Measurements from ENCODE around the gene EEPD1.
"Not testable (repeated sequence)": the region's sequence is repeated elsewhere in the genome, so short reads cannot be mapped to it uniquely, and the experiment has no call there.

Gene EEPD1

DNA sequence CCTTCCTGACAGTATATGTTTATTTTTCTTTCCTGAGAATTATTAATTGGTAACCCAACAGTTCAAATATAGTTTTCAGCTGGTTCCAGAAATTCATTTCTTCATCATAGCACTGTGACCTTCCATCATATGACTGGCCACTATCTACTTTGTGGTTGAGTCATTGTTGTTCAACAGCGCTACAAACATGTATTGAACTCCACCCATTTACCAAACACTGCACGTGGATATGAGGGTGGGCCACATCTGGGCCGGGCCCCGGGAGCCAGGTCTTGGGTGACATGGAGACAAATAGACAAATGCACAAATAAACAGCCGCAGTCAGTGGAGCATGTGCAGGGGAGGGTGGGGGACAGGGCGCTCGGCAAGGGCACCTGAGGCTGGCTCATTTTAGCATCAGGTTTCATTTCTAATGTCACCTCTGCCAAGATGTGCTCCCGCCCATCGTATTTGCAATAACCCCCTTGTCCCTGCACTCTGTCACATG is 24.0 kb upstream of the EEPD1 start:
- DNase-seq (ENCODE audit: low spot score), result no peak

DNA sequence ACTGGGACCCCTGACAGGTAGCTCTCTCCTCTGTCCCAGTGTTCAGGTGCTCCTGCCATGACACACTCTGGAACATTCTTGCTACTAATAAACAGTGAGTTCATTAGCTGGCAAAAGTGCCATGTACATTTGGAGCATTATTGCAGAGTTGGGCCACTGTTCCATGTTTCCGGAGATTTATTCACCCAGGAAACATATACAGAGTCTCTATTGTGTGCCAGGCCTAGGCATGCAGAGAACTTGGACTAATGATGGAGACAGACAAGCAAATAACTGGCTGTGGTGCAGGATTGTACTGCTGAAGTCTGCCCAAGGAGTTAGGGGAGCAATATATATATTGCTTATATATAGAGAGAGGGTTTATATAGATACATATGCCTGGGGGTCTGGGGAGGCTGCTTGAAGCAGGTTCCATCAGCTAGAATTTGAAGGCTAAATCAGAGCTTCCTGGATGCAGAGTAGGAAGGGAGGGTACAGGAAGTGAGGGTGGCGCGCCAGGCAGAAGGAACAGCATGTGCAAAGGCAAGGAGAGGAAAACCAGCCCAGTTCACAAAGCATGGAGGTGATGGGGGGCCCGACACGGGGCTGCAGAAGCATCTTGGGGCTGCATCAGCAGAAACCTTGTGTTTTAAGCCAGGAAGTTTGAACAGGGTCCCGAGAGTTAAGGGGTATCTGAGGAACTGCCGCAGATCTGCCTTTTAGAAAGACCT is 22.7 kb upstream of the EEPD1 start:
- DNase-seq (ENCODE audit: low spot score), result no peak

DNA sequence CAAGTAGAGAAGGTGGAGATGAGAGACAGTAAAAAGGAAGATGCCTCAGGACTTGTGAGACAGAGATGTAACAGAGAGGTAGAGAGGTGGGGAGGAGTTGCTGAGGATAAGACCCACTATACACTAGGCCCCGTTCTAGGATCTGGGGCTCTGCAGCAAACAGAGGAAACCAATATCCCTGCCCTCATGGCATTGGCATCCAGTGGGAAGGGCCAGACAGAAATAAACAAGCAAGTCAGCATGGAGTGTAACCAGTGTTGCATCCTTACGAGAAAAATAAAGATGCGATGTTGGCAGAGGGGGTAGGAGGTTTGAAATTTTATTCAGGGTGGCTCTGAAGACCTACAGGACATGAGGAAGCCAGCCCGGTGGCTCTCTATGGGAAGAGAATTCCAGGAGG is 22.0 kb upstream of the EEPD1 start:
- DNase-seq (ENCODE audit: low spot score), result no peak

DNA sequence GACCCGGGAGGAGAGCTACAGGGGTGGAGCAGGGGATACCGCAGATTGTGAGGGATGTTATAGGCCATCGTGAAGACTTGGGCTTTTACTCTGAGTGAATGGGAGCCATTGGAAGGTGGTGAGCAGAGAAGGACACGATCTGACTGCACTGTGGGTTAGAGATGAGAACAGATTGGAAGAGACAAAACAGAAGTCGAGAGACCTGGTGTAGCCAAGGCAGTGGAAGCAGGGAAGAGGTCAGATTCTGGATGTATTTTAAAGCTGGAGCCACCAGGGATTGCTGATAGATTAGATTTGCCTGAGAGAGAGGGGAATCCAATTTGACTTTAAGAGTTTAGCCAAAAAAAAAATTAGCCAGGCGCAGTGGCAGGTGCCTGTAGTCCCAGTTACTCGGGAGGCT is 21.6 kb upstream of the EEPD1 start:
- DNase-seq (ENCODE audit: low spot score), result no peak

DNA sequence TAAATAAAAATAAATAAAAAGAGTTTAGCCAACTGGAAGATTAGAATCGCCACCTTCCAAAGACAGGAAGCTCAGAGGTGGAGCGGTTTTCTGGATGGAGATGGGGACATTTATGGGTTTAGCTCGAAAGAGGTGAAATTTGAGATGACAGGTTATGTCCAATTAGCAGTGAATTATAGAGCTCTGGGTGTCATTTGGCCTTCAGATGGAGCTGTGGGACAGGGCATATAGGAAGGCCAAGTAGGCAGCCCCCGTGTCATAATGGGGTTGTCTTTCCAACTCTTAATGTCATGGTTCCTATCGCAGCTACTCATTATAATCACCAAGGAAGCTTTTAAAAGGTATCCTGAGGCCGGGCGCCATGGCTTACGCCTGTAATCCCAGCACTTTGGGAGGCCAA is 21.0 kb upstream of the EEPD1 start:
- no peak for DNase-seq (ENCODE audit: low spot score)

DNA sequence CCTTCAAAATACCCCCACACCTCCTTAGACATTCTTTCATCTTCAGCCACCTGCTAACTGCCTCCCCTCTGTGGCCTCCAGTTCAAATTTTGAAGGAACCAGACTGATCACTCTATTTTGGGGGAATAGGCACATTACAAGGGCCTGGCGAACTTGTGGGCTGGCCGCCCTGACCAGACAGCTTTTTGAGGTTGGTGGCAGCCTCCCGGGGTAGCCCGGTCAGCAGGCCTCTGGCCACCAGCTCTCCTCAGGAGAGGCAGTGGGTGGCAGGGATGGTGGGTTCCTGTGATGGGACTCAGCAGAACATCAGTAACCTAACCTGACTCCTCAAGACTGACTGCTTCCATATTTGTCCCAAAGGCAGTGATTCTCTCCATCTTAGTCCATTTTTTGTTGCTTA is 17.4 kb upstream of the EEPD1 start:
- DNase-seq (ENCODE audit: low spot score), result no peak

DNA sequence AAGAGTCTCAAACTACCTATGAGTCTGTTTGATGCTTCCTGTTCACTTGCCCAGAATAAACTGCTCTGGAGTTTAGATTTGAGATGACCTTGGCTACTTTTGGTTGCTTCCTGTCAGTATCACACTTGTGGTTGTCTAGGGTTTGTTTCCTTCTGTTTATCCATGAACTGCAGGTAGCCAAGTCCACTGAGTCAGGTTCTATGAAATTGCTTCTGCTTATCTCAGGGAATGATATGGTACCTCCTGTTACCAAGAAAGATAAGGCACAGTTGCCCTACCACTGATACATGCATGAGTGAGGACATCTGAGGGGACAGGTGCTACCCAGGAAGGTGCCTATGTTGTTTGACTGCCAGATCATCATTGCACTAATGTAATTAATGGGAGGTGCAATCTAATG is 15.8 kb upstream of the EEPD1 start:
- no peak for DNase-seq (ENCODE audit: low spot score)

DNA sequence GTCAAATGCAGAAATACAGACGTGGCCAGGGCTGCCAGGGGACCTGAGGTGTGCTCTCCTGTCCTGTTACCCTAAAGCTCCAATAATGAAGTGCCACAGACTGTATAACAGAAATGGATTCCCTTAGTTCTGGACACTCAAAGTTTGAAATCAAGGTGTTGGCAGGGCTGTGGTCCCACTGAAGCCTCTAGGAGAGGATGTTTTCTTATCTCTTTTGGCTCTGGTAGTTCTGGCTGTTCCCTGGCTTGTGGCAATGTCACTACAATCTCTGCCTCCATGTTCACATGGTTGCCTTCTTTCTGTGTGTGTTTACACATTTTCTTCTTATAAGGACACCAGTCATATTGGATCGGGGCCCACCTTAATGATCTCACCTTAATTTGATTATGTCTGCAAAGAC is 15.3 kb upstream of the EEPD1 start:
- no peak for DNase-seq (ENCODE audit: low spot score)

DNA sequence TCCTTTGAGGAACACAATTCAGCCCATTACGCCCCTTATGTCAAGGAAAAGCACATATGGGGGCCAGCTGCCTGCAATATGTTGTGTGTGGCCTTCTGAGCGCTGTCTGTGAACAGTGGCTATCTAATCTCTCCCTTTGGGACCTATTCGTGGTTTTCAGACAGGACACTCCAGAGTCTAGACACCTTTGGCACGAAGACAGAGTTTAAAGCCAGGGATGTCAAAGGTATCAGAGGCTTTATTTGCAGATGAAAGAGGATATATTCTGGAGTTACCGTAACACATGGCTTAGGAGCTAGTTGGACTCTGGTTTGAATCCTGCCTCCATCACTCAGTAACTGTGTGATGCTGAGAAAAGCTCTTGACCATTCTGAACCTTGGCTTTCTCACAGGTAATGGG is 14.8 kb upstream of the EEPD1 start:
- DNase-seq (ENCODE audit: low spot score), result no peak

DNA sequence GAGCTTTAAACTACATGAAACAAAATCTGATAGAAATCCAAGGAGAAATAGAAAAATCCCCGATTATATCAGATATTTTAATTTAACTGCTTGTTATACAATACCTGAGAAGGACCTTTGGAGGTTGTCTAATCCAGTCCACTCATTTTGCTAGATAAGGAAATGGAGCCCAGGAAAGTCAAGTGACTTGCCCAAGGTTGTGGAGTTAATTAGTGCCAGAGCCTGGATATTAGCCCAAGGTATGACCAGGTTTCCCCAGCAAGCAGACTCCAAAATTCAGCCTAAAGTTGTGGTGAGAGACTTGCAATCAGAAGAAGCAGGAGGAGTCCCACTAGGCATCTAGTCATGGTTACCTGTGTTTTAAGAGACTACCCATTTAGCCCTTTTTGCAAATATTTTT is 11.7 kb upstream of the EEPD1 start:
- no peak for DNase-seq (ENCODE audit: low spot score)

DNA sequence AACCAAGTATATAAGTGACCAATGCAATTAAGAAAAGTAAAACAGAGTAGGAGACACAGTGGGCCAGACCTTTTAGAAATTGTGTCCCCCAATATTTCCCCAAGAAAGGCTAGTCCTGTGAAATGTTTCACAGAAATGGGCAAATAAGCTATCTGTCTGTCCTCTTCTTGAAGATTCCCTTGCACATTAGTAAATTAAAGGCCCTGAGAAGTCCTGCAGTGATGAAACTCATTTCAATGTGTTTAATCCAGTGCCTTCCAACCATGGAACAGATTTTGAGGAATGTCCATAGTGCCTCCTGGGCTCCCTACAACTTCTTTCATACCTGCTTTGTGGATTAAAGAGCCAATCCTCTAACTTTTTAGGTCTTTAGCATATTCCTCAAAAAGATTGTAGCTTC is 11.2 kb upstream of the EEPD1 start:
- DNase-seq (ENCODE audit: low spot score), result no peak

DNA sequence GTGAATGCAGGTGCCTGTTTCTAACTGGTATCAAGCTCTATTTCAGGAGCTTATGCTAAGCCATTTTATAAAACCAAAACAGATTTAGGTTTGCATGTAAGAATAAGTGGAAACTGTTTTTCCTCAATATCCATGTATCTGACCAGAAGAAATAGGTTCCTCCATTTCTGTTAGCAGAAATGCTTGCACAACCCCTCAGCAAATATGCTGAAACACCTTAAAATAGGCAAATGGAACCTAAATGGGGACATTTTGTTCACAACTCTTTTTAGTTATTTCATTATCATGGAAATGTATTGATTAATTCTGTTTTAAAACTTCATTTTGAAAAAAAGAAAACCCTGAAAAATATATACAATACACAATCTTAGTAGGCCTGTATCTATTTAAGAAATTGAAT is 8.9 kb upstream of the EEPD1 start:
- DNase-seq (ENCODE audit: low spot score), result no peak

DNA sequence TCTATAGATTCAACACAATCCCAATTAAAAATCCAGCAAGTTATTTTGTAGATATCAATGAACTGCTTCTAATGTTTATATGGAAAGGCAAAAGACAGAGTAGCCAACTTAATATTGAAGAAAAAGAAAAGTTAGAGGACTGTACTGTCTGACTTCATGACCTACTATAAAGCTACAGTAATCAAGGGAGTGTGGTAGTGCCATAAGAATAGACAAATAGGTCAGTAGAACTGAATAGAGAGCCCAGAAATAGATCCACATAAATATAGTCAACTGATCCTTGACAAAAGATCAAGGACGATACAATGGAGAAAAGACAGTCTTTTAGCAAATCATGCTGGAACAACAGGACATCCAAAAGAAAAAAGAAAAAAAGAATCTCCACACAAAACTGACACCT is 7.4 kb upstream of the EEPD1 start:
- DNase-seq (ENCODE audit: low spot score), result no peak

DNA sequence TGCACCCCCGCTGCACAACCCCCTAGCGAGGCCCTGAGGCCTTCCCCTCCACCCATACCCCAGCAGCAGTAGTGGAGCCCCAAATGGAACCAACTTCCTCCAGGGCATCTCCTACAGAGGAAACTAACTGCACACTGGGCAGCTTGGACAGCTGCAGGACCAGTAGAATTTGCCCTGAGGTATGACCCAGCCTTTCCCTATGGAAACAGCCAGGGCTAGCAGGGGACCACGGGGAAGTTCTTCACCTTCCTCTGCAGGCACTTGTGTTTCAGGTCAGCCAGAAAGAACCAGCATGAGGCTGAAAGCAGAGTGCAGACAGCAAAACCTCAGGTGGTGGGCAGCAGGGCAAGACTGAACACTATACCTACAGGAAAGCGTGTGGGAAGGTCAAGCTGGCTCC is 5.7 kb upstream of the EEPD1 start:
- no peak for DNase-seq (ENCODE audit: low spot score)

DNA sequence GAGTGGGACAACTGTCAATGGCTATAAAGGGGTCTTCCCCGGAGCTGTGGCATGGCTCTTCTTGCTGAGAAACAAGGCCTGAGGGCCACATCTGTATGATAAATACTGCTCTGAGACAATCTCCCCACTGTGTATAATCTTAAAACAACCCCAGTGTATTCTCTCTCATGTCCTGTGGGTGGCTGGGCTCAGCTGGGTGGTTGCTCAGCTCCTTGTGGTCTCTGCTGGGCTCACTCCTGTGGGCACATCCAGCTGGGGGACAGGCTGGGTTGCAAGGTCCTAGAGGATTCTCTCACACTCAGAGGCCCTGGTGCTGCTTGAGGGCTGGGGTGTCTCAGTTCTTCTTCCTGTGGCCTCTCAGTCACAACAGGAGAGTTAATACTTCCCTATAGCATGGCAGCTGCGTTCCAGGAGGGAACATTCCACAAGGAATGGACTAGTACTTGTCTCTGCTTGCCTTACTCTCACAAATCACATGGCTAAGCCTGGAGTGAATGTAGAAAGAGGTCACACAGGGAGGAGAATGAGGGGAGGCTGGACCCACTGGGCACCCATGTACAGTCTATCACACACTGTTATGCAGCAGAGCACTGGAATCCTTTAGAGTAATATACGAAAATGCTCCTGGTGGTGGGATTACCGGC is 4.5 kb upstream of the EEPD1 start:
- DNase-seq (ENCODE audit: low spot score), result no peak

DNA sequence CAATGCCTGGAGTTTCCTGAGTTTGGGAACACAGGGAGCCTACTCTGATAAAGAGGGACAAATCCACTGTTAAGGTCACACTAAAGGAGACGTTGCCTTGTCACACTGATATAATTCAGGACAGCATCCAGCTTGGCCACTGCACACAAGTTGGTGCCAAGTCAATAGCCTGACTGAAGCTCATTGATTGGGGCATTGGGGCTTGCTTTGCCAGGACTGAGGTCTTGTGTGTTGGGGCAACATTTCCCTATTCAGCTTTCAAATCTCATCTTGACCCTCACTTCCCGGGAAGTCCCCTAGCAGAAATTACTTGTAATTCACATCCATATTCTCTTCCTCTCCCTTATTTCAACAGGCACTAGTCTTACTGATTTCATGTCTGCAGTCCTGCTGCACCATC is 3.8 kb upstream of the EEPD1 start:
- not testable (repeated sequence) for DNase-seq (ENCODE audit: low spot score)

DNA sequence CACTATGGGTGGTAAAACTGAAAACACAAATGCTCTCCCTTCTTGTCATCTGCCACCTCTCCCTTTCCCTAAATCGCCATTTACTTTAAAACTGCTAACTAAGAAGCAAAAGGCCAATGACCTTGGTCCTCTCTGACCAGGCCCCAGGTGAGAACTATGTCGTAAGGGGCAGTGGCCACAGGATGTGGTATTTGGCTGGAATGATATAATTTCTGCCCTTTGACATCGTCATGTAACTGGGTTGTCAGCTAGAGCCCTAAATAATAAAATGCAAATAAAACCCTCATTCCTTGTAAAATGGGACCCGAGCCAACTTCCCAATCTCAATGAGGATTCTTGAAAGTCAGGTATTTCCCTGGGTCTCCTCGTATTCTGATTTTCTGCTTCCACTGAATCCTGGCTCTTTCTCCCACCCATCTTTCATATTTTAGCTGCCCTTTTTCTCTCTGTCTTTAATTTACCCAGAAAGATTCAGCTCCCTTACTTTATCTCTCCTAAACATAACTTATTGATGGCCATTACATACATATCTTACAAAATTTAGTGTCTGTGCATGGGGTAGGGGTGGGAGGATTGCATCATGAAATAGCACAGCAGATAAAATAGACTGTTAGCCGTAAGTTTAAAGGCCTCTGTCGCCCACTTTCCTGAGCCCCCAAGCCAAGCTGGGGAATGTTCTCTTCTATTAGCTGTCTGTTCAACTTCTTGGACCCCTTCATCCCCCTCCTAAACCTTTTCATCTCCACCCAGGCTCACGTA is 3.2 kb upstream of the EEPD1 start:
- no peak for DNase-seq (ENCODE audit: low spot score)

DNA sequence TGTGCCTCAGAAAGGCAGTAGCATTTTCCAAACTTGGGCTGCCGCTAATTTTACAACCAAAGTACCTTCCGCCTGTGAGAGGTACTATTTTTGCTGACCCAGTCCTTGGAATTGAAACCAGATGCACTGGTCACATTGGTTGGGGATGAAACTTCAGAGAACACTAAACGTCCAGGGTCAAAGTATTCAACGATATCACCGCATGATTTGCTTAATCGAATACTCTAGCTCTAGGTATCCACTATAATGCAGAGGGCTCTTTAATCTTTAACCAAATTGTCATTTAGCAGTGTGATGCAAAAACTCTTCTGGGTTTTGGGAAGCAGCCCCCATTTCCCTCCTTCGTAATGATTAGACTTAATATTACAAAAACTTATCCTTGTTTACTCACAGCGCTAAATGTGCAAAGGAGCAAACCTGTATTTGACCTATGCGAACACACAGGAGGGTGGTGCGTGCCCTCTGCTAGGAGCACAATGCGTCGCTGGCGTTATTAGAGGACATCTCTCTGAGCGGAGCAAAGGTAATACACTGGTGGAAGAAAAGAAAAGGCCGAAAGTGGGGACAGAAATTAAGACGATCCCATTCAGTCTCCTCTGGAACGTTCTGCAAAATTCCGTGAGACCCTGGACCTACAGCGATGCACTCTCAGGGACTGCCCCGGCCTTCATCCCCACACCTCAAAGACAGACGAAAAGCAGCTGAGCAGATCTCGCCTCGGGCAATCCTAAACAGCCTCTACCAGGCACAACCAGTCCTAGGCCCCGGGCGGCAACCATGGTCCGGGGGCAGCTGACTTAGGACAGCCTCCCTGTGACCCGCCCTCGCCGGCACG is 916 bp upstream of the EEPD1 start:
- DNase-seq (ENCODE audit: low spot score), result no peak

DNA sequence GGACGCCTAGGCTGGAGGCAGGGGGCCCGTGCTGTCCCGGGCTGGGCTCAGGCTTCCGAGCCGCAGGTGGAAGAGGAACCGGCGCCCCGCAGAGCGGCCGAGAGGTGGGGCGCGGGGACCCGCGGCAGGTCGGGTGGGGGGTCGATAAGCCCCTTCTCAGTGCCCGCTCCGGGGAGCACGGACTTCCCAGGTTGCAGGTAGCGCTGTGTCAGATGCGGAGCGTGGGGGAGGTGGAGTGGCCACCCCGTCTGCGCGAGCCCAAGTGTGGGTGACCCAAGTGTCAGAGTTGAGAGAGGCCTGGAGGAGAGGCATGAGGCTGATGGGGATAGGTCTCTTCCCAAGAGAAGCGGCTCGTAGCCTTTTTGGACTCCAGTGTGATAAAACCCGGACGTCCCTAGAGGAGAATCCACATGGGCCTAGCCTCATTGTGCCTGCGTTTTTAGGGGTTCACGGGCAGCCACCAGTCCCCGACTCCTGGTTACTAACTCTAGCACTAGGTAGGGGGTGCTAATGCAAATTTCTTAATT is 580 bp downstream of the EEPD1 start:
- peak; percentile 8 for DNase-seq (ENCODE audit: low spot score)

DNA sequence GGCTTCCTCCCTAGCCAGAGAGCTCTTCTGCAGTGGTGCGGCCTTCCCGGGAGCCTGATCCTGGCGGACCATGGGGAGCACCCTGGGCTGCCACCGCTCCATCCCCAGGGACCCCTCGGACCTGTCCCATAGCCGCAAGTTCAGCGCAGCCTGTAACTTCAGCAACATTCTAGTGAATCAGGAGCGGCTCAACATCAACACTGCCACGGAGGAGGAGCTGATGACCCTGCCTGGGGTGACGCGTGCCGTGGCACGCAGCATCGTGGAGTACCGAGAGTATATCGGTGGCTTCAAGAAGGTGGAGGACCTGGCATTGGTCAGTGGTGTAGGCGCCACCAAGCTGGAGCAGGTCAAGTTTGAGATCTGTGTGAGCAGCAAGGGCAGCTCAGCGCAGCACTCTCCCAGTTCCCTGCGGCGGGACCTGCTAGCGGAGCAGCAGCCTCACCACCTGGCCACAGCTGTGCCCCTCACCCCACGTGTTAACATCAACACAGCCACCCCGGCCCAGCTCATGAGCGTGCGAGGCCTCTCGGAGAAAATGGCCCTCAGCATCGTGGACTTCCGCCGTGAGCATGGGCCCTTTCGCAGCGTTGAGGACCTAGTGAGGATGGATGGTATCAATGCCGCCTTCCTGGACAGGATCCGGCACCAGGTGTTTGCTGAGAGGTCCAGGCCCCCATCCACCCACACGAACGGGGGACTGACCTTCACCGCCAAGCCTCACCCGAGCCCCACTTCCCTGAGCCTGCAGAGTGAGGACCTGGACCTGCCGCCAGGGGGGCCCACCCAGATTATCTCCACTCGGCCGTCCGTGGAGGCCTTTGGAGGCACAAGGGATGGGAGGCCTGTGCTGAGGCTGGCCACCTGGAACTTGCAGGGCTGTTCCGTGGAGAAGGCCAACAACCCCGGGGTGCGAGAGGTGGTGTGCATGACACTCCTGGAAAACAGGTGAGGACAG is 1.5 kb downstream of the EEPD1 start:
- DNase-seq (ENCODE audit: low spot score), result no peak

DNA sequence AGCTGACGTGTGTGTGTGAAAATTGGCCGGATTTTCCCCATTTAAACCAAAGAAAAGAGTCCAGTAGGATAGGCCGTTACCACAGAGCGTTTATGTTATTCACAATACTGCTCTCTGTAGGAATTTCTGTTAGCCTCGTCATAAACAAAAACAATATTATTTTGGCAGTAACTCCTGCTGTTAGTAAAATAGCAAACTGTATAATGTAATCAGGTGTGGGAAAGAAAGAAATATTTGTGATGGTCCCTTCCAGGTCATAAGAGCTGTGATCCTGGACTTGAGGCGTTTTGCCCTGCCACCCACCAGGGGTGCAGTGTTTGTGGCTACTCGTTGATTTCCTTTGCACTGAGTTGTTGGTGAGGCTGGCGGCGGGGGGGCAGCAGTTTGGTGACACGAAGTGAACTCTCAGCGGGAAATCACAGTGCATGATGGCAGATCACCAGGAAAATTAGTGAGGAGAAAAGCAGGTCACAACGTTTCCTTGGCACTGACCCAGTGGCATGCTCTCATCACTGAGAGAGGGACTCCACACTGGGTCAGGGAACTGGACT is 2.8 kb downstream of the EEPD1 start:
- DNase-seq (ENCODE audit: low spot score), result no peak

All from hematopoietic multipotent progenitor cell treated with erythropoietin and hydrocortisone succinate and interleukin-3 and kit ligand, for 17 days (in vitro differentiated cells).